Heart left ventricle (tissue), 16 donors: ENCODE results near the gene ING1. TPM values are rescaled to one million over a fixed set of nuclear protein-coding genes. Genes with fewer than 3 reads are reported as not detected.

Experiments used
- ATAC-seq, 4 donors: fragments of 200-7000 bp; cut with Tn5 transposase; one replicate each; pipeline ENCODE4 v1.9.1; 2020 to 2022; ENCODE audit warnings: moderate library complexity in 4 of 4, mild to moderate bottlenecking in 3 of 4, moderate number of reproducible peaks in 1 of 4
- DNase-seq, 5 donors: peaks; one replicate each; pipeline ENCODE4 v3.0.0-alpha.2; 2020
- H3K27ac ChIP-seq, 12 donors: fragments of 200-600 bp; sonication (generic) in 4 of 12; one replicate each; pipeline versions ENCODE4 v1.5.0 to v1.8.0; 2016 to 2022; ENCODE audit warnings: mild to moderate bottlenecking in 2 of 12
- H3K27me3 ChIP-seq, 9 donors: fragments of 200-600 bp; sonication (generic) in 2 of 9; one replicate each; pipeline versions ENCODE4 v1.5.1 to v1.8.0; 2016 to 2022; ENCODE audit warnings: mild to moderate bottlenecking in 3 of 9
- H3K36me3 ChIP-seq, 9 donors: fragments of 200-600 bp; sonication (generic) in 2 of 9; one replicate each; pipeline versions ENCODE4 v1.5.0 to v1.8.0; 2018 to 2022; ENCODE audit warnings: mild to moderate bottlenecking in 2 of 9
- H3K4me1 ChIP-seq, 12 donors: fragments of 200-600 bp; sonication (generic) in 4 of 12; one replicate each; pipeline versions ENCODE4 v1.5.0 to v1.8.0; 2016 to 2022; ENCODE audit warnings: mild to moderate bottlenecking in 3 of 12
- H3K4me3 ChIP-seq, 12 donors: fragments of 200-600 bp; sonication (generic) in 4 of 12; one replicate each; pipeline versions ENCODE4 v1.5.0 to v1.8.0; 2017 to 2022; ENCODE audit warnings: mild to moderate bottlenecking in 9 of 12, moderate library complexity in 4 of 12
- H3K9me3 ChIP-seq, 12 donors: fragments of 200-600 bp; sonication (generic) in 4 of 12; one replicate each; pipeline versions ENCODE4 v1.5.0 to v1.8.0; 2016 to 2022; ENCODE audit warnings: mild to moderate bottlenecking in 1 of 12
- POLR2A ChIP-seq, 2 donors: fragments of 450-650 bp; IDR thresholded peaks; one replicate each; pipeline ENCODE4 v1.6.1; 2017; ENCODE audit warnings: antibody characterized with exemption in 2 of 2, mild to moderate bottlenecking in 2 of 2, moderate library complexity in 2 of 2
- WGBS, 4 donors: extraction: QIAGEN DNeasy Blood & Tissue Kit in 2 of 4; methylation state at CpG; one replicate each; pipeline versions ENCODE4 v1.1.5 to v1.1.7; 2013 to 2018; 5-methylcytosine and 5-hydroxymethylcytosine counted together
- intact Hi-C, 10 donors: fragments of 100-400 bp; cut with DNase I; formaldehyde crosslinking; loops; one replicate each; pipeline versions ENCODE4 v1.11.1 to v1.14.2; 2022
- polyA plus RNA-seq, 2 donors: library from polyadenylated mRNA; stranded (reverse); fragments of 200-250 nt; gene quantifications; one replicate each; pipeline ENCODE4 v1.2.3, GENCODE V29; 2013
- total RNA-seq, 9 donors: library from RNA; depleted of rRNA in 2 of 9; stranded (reverse); fragments of >200 nt in 2 of 9; fragmentation: NEBNext Ultra II Directional in 3 of 9; extraction: Animal tissue kit (Norgen Biotek cat#: 25700) in 3 of 9; gene quantifications; one replicate each; pipeline versions ENCODE4 v1.1.0 to v1.2.4, GENCODE V29; 2016 to 2023
- TF ChIP-seq, protein P1 (sequence below), 12 donors: fragments of 200-600 bp; sonication (generic) in 4 of 12; IDR thresholded peaks; one replicate each; pipeline versions ENCODE4 v1.5.0 to v1.8.0; 2018 to 2022; ENCODE audit warnings: antibody characterized with exemption in 12 of 12, mild to moderate bottlenecking in 5 of 12
- donor health status: ischemic (EF 13 %, LVEDD 7.1; RV severe dilation, severe dysfunction).
- donor health status: healthy with polysubstance abuse.
- donor health status: DM: no; HTN: yes; CAD: no.
- donor health status: DM: no; HTN: no; CAD: no.
- donor health status: ischemic (EF 25% LVEDD 6.9; RV normal size, moderate dysfunction).
- donor health status: ischemic (EF 25% LVEDD 5.7; RV mildly dilated, moderate dysfunction).
- donor health status: healthy.
- donor health status: DM: yes; HTN: yes; CAD: no.
- donor health status: ischemic (EF 35%, LVEDD 5.7; RV mildly dilated, moderate dysfunction).
- donor health status: nonischemic (EF 11% LVEDD 7.7; RV severe dilation, severe dysfunction).
- donor health status: DM: yes; HTN: yes; CAD: no.
- donor health status: PGD.
- donor health status: ischemic (EF 29% LVEDD 5.4; RV normal size, mild dysfunction).
- donor health status: nonischemic (EF 23%, LVEDD 6.1; RV moderate dilation, normal function).

ING1 gene
- total and polyA plus RNA-seq, 11 donors, result 4.8 to 18.0 (median 6.6) TPM

DNA sequence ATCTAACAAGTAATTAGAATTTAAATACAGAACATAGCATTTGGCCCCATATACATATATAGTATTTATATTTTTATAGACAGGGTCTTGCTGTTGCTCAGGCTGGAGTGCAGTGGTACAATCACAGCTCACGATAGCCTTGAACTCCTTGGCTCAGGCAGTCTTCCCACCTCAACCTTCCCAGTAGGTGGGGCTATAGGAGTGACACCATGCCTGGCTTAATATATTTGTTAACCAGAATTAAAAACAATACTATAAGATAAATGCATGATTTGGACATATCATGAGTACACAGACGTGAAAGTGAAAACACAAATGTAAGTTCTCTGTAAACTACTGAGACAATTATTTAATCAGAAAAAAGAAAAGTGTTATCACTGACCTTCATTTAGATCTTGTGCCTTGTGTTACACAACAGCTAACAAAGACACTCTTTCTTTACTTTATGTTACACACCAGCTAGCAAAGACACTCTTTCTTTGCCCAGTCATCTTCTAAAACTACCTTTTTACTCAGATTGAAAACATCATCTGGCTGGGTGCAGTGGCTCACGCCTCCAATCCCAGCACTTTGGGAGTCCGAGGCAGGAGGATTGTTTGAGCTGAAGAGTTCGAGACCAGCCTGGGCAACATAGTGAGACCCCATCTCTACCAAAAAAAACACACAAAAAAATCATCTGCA is 30.2 kb upstream of the ING1 start:
- Histone ChIP-seq H3K9me3 (no peaks in the 10 kb centered on the region), H3K4me3 (no peak overlapping the region), H3K4me1 (no peaks in the 10 kb centered on the region), H3K27me3 (no peaks in the 10 kb centered on the region), H3K36me3 (peaks cover 0 to 95% (median 78%) of the 10 kb centered on the region in 9 donors), H3K27ac (peak overlapping the region in 1 of 12 donors; percentile 85)
- DNase-seq (no peak), ATAC-seq (peak in 1 of 4 donors; percentile 37)
- TF ChIP-seq POLR2A (IDR thresholded peaks at IDR 0.05), result no peak
- TF ChIP-seq, protein P1, sequence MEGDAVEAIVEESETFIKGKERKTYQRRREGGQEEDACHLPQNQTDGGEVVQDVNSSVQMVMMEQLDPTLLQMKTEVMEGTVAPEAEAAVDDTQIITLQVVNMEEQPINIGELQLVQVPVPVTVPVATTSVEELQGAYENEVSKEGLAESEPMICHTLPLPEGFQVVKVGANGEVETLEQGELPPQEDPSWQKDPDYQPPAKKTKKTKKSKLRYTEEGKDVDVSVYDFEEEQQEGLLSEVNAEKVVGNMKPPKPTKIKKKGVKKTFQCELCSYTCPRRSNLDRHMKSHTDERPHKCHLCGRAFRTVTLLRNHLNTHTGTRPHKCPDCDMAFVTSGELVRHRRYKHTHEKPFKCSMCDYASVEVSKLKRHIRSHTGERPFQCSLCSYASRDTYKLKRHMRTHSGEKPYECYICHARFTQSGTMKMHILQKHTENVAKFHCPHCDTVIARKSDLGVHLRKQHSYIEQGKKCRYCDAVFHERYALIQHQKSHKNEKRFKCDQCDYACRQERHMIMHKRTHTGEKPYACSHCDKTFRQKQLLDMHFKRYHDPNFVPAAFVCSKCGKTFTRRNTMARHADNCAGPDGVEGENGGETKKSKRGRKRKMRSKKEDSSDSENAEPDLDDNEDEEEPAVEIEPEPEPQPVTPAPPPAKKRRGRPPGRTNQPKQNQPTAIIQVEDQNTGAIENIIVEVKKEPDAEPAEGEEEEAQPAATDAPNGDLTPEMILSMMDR (IDR thresholded peaks at IDR 0.05), result peak in 9 of 12 donors; percentile 13 to 44 (median 27)
- WGBS, 4 donors, result 71 to 87% (median 83%) methylated on average over 5 of the region's 5 CpGs
- intact Hi-C loops, result loop anchor here in 2 of 10 donors (5.0 to 10.0 kb wide), 2 partner anchors 131 to 134 kb away; no protein-coding TSS in a partner anchor

- no peak overlapping the region for H3K4me3 ChIP-seq
- H3K4me1 ChIP-seq, result no peaks in the 10 kb centered on the region
- intact Hi-C loops, result loop anchor here in 2 of 10 donors (5.0 to 10.0 kb wide), 2 partner anchors 131 to 133 kb away; no protein-coding TSS in a partner anchor
- H3K27ac ChIP-seq, result peak overlapping the region in 1 of 12 donors; percentile 85
- 88 to 98% (median 93%) methylated on average over 5 of the region's 5 CpGs for WGBS, 4 donors
- ATAC-seq (peak in 1 of 4 donors; percentile 29), DNase-seq (no peak)
- TF ChIP-seq, protein P1 (IDR thresholded peaks at IDR 0.05), result no peak
- no peak for TF ChIP-seq POLR2A (IDR thresholded peaks at IDR 0.05)
- H3K27me3 ChIP-seq, result no peaks in the 10 kb centered on the region
- H3K9me3 ChIP-seq, result no peaks in the 10 kb centered on the region
- H3K36me3 ChIP-seq, result peaks cover 0 to 95% (median 77%) of the 10 kb centered on the region in 9 donors
Measured at GRCh38 chr13:110683921-110684320, 29.6 kb upstream of the ING1 start.

- DNase-seq (no peak), ATAC-seq (no peak)
- no peak overlapping the region for H3K4me3 ChIP-seq
- peaks cover 0 to 97% (median 81%) of the 10 kb centered on the region in 9 donors for H3K36me3 ChIP-seq
- WGBS, 4 donors, result 91 to 95% (median 94%) methylated on average over 6 to 8 of the region's 8 CpGs
- intact Hi-C loops, result loop anchor here in 2 of 10 donors (5.0 to 10.0 kb wide), 2 partner anchors 130 to 133 kb away; no protein-coding TSS in a partner anchor
- H3K27ac ChIP-seq, result peak overlapping the region in 1 of 12 donors; percentile 85
- TF ChIP-seq, protein P1 (IDR thresholded peaks at IDR 0.05), result no peak
- no peak for TF ChIP-seq POLR2A (IDR thresholded peaks at IDR 0.05)
- no peaks in the 10 kb centered on the region for H3K27me3 ChIP-seq
- no peaks in the 10 kb centered on the region for H3K4me1 ChIP-seq
- no peaks in the 10 kb centered on the region for H3K9me3 ChIP-seq
Measured at GRCh38 chr13:110684388-110685056, 29.0 kb upstream of the ING1 start.
